ENCODE results near the gene OCIAD2.
"Not testable (repeated sequence)": the region's sequence is repeated elsewhere in the genome, so short reads cannot be mapped to it uniquely, and the experiment has no call there.

Gene OCIAD2, protein sequence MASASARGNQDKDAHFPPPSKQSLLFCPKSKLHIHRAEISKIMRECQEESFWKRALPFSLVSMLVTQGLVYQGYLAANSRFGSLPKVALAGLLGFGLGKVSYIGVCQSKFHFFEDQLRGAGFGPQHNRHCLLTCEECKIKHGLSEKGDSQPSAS

DNA sequence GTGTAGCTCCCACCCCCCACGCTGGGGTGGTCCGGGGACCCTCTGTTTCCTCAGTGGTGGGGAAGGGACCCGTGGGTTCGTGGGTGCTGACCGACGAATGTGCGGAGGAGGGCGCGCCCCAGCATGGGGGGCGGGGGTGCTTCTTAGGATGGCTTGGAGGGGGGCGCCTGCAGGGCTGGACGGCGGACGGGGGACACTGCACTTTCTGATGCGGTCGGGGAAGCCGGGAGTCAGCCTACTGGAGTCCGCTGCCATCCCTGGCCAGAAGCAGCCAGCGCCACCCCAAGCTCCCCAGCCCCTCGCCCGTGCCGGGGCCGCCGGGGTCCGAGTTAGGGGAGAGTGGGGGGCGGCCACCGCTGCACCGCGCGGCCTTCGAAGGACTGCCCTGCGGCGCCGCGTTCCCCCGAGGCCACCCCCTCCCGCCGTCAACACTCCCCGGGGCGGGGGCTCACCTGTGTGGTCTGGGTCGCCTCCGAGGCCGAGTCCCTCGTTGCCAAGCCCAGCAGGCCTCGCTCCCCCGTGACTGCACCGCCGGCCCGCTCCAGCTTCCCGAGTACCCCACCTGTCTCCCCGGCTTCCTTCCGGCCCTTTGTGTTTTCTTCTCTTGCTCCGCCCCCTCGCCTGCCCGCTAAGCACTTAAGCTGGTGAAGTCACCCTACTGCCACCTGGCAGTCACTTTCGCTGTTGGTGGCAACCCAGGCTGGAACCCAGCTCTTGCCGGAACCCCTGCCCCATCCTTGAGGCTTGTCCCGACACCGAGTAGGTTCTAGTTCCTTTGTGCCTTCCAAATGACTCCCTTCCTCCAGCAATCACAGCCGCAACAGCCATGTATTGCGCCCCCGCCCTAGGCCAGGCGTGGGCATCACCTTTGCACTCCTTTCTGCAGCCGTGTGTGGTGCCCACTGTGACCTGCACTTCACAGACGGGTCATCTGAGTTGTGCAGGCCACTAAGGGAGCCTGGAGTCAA is at the start of gene OCIAD2:
Gene OCIAD2 (minus strand): TSS at position 569 of the 968 bp plus-strand sequence. CDS start 2,225 bp downstream, outside the sequence.
- in situ Hi-C loops (cut with MboI; ENCODE audit: low sequenced_read_pairs), result no loop called here

GRCh38 chr4:48954314-48954713 is 47.7 kb upstream of the OCIAD2 start:
- in situ Hi-C loops (cut with MboI; ENCODE audit: low sequenced_read_pairs), result loop anchor here (25.0 kb wide), 1 partner anchor 817 kb away; the partner anchor contains the start of gene TXK

DNA sequence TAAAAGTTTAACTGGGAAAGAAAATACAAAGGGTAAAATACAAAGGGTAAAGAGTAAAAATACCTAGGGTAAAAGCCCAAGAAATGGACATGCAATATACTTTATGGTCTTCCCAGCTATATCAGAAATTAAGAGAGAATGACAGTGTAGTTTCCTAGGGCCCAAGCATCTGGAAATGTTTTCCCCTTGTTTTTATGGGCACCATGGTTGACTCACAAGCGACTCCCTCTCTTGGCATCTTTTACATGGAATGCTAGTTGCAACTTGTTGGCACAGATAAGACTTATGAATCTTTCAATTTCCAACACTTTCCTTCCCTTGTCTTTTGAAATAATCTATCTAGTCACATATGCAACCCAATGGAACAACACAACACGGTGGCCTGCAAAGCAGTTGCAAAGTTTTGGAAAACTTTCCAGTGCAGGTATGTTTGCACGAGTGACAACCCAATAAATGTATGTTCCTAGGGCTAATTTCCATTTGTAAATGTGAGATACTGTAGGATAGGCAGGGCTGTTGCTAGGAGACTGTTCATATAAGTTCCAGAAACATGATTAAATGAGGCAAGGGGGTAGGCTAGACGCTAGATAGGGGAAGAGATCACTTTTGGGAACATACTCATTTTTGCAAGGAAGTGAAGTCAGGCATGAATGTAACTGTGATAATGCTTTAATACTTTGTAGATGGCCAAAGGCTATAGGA is 43.1 kb upstream of the OCIAD2 start:
- in situ Hi-C loops (cut with MboI; ENCODE audit: low sequenced_read_pairs), result loop anchor here (25.0 kb wide), 1 partner anchor 812 kb away; the partner anchor contains the start of gene TXK

DNA sequence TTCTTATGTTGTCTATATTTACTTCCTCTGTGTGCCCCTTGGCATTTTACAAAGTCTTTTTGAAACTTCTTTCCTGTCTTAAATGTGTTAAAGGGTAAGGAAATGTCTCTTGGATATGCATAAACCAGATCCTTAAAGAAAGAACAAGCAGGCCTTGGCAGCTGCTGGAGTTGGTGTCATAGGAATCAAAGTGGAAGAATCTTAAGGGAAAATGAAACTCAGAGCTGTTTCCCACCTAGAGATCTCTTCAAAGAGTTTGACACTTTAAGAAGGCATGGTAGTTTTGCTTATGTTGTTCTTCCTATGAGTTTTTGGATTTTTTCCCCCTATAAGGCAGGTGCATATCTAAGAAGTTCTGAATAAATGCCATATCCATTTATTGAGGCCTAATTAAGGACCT is 42.5 kb upstream of the OCIAD2 start:
- in situ Hi-C loops (cut with MboI; ENCODE audit: low sequenced_read_pairs), result no loop called here

DNA sequence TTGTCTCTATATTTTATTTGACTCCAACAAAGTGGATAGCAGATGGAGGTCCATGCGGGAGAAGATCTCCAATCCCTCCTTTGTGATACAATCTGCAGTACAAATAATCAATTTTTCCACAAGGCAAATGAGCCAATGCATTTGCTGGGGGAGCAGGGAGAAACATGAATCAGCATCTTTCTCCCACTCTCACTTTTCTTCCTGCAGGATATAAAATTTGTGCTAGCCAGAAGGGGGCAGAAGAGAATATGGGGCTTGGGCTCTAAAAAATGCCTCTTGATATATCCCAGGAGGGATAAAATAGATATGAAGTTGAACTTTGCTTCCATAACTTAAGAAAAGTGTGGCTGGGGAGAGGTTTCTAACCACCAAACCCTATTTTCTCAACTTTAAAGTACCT is 41.2 kb upstream of the OCIAD2 start:
- in situ Hi-C loops (cut with MboI; ENCODE audit: low sequenced_read_pairs), result no loop called here

DNA sequence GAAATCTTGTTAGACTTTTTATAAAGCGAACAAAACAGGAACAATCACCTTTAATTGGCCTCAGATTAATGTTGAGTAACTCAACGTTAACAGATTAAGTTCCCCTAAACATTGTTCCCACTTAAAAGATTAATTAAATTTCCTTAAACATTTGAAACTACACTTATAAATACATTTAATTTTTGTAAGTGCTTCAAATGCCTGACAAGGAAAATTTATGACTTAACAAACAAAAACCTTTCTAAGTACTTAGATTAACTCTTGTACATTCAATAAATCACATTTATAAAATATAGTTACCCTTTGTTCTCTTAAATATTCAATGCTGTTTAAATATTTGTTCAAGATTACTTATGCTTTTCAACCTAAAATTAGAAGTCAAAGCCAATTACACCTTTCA is 39.4 kb upstream of the OCIAD2 start:
- in situ Hi-C loops (cut with MboI; ENCODE audit: low sequenced_read_pairs), result no loop called here

DNA sequence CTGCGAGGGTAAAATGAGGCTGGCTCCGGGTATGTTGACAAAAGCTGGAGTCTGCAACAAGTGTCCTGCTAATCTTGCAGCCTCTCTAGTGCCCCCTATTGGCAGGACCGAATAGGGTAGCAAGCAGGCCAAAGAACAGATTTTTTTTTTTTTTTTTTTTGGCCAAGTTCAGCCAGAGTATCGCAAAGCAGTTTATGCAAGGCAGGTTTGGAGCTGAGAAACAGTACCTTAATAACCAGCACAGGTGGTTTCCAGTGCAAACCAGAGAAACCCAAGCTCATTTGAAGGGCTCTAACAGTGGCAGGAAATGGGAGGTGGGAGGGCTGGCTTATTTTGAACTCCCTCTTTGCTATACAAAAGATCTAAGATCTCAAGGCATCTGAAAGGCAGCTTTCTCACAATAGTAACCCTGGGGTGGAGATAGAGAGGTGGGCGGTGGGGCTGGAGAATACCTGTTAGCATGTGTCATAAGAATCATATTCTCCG is 38.2 kb upstream of the OCIAD2 start:
- in situ Hi-C loops (cut with MboI; ENCODE audit: low sequenced_read_pairs), result no loop called here

DNA sequence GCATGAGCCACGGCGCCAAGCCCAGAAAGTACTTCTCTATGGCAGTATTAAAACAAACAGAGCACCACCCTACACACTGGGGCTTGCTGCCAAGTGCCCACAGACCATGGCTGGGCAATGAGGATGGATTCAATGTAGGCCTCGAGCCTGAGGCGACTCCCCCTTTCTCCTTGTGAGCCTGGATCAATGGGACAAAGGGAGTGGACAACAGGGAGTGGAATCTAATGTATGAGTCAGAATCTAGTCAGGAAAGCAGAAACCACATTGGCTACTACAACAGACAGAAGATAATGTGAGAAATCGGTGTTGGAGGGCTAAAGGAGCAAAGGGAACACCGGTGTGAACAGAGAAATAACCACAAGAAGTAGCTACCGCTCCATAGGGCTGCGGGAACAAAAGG is 37.7 kb upstream of the OCIAD2 start:
- in situ Hi-C loops (cut with MboI; ENCODE audit: low sequenced_read_pairs), result no loop called here

DNA sequence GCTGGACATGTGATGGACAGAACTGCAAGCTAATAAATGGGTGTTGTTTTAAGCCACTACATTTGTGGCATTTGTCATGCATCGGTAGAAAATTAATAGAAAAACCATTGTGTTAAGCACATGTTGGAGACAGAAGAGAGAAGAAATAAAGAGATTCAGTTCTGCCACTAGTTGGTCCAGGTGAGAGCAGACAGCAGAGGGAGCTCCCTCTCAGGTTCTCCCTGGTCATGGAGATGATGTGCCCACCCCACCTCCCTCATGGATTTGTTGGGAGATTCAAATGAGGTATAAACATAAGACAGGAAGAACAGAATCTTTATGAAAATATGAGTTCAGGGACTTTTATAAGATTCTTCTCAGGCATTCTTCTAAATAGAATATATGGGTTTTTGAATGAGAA is 36.8 kb upstream of the OCIAD2 start:
- in situ Hi-C loops (cut with MboI; ENCODE audit: low sequenced_read_pairs), result no loop called here

GRCh38 chr4:48939785-48940184 is 33.2 kb upstream of the OCIAD2 start:
- in situ Hi-C loops (cut with MboI; ENCODE audit: low sequenced_read_pairs), result no loop called here

DNA sequence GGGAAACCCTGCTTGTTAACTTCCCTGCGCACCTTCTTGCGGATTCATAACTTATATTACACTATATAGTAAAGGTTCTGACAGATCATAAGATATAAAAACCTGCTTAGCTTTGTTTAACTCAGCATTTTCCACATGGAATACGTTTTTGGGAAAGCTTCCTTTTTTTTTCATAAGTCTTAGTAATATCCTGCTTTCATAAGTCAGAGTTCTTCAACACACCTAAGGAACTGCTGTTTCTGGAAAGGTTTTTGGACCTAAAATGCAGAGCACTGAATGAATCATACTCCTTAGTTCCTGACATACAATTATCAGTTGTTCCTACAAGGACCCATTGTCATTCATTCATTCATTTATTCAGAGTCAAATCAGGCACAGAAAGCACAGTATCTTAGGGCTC is 32.3 kb upstream of the OCIAD2 start:
- in situ Hi-C loops (cut with MboI; ENCODE audit: low sequenced_read_pairs), result no loop called here

GRCh38 chr4:48937033-48937432 is 30.5 kb upstream of the OCIAD2 start:
- in situ Hi-C loops (cut with MboI; ENCODE audit: low sequenced_read_pairs), result no loop called here

DNA sequence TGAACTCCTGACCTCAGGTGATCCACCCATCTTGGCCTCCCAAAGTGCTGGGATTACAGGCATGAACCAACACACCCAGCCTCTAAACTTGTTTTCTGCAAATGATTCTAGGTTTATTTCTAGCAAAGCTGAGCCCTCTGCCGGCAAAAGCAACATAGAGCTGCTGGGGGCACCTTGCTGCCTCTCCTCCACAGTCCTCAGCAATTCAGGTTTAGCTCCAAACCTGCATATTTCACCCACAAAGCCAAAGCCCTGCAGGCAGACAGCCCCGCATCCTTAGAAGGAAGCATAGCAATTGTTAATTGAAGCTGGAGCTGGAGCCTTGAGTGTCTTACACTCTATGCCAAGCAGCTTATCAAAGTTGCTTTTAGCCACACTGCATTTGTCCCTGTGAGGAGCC is 24.9 kb upstream of the OCIAD2 start:
- in situ Hi-C loops (cut with MboI; ENCODE audit: low sequenced_read_pairs), result no loop called here

- in situ Hi-C loops (cut with MboI; ENCODE audit: low sequenced_read_pairs), result no loop called here
These were observed 24.1 kb upstream of the OCIAD2 start for GRCh38 chr4:48930654-48931053.

DNA sequence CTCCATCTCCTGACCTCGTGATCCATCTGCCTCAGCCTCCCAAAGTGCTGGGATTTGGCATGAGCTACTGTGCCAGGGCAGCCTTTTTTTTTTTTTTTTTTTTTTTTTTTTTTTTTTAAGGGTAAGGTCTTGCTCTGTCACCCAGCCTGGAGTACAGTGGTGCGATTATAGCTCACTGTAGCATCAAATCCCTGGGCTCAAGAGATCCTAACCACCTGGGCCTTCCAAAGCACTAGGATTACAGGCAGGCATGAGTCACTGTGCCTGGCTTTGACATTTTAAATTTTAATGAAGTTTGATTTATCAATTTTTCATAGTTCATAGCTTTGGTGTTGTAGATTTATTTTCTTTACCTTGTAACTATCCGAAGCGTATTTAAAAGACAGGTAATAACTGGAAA is 17.8 kb upstream of the OCIAD2 start:
- in situ Hi-C loops (cut with MboI; ENCODE audit: low sequenced_read_pairs), result no loop called here

DNA sequence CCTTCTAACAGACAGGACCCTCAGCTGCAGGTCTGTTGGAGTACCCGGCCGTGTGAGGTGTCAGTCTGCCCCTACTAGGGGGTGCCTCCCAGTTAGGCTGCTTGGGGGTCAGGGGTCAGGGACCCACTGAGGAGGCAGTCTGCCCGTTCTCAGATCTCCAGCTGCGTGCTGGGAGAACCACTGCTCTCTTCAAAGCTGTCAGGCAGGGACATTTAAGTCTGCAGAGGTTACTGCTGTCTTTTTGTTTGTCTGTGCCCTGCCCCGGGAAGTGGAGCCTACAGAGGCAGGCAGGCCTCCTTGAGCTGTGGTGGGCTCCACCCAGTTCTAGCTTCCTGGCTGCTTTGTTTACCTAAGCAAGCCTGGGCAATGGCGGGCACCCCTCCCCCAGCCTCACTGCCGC is 16.5 kb upstream of the OCIAD2 start:
- in situ Hi-C loops (cut with MboI; ENCODE audit: low sequenced_read_pairs), result not testable (repeated sequence)

GRCh38 chr4:48914311-48914710 is 7.7 kb upstream of the OCIAD2 start:
- in situ Hi-C loops (cut with MboI; ENCODE audit: low sequenced_read_pairs), result no loop called here

GRCh38 chr4:48913346-48913745 is 6.8 kb upstream of the OCIAD2 start:
- in situ Hi-C loops (cut with MboI; ENCODE audit: low sequenced_read_pairs), result no loop called here

DNA sequence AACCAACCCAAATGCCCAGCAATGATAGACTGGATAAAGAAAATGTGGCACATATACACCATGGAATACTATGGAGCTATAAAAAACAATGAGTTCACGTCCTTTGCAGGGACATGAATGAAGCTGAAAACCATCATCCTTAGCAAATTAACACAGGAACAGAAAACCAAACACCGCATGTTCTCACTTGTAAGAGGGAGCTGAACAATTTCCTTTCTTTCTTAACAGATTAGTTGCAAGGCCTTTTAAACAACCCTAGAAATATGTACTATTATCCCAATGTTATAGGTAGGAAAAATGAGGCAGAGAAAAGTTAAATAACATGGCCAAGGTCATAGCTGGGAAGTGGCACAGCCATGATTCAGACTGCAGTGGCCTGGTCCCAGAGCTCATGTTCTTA is 5.8 kb upstream of the OCIAD2 start:
- in situ Hi-C loops (cut with MboI; ENCODE audit: low sequenced_read_pairs), result no loop called here

- in situ Hi-C loops (cut with MboI; ENCODE audit: low sequenced_read_pairs), result no loop called here
These were observed 3.9 kb upstream of the OCIAD2 start for GRCh38 chr4:48910511-48910910.

DNA sequence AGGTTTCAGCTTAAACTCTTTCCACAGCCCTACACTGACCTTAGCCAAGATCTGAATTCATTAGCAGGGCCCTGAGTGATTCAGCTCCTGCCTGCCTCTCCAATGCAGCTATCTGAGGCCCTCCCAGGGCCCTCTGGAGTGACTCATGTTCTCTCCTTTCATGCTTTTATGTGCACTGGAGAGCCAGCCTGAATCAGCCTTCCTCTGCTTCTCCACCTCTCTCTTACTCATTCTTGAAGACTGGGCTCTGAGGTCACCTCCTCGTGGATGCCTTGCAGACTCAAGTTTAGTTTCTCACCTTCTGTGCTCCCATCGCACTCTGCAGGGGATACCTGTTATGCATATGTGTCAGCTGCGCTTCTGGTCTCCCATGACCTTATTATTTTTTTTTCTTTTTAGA is 3.1 kb upstream of the OCIAD2 start:
- in situ Hi-C loops (cut with MboI; ENCODE audit: low sequenced_read_pairs), result no loop called here
